ENCODE measurements around the gene SP1. TPM values are rescaled to one million over a fixed set of nuclear protein-coding genes. Genes with fewer than 3 reads are reported as not detected.
"Not testable (repeated sequence)": the region's sequence is repeated elsewhere in the genome, so short reads cannot be mapped to it uniquely, and the experiment has no call there.

Gene SP1
- total RNA-seq, 1 experiment from 2014 or later = 83.3 TPM

GRCh38 chr12:53399896-53400295 is 19.9 kb downstream of the SP1 start:
- peaks cover 66% of the 10 kb centered on the region for H3K36me3 Mint-ChIP-seq (ENCODE audit: insufficient read depth, unreplicated experiment)
- H3K4me3 Mint-ChIP-seq (ENCODE audit: unreplicated experiment) = no peak overlapping the region
- Histone ChIP-seq H3K9me3 (no peaks in the 10 kb centered on the region), H3K27me3 (replicated peaks; ENCODE audit: control insufficient read depth, insufficient read depth, low read length) (no peaks in the 10 kb centered on the region), H3K36me3 (ENCODE audit: control insufficient read depth, insufficient read depth, low read length) (no peaks in the 10 kb centered on the region), H3K4me3 (ENCODE audit: low read depth, low read length) (no peak overlapping the region), H3K4me1 (no peaks in the 10 kb centered on the region)
- no peaks in the 10 kb centered on the region for H3K9me3 Mint-ChIP-seq (ENCODE audit: unreplicated experiment)
- intact Hi-C loops (cut with micrococcal nuclease; ENCODE audit: unreplicated experiment) = no loop called here
- ChIA-PET CTCF (no interaction called here), POLR2A (no interaction called here)
- no TSS peak for BruUV-seq (replicated peaks)
- H3K27me3 Mint-ChIP-seq (ENCODE audit: insufficient read depth, unreplicated experiment) = no peaks in the 10 kb centered on the region
- no peak for TF ChIP-seq CTCF (IDR thresholded peaks at IDR 0.05; ENCODE audit: insufficient read depth in 1 of 2, low read depth in 1 of 2, low read length in 1 of 2, severe bottlenecking in 1 of 2, unreplicated experiment in 1 of 2)
- H3K27ac Mint-ChIP-seq (ENCODE audit: unreplicated experiment) = no peak overlapping the region
- DNase-seq = no peak
- no peaks in the 10 kb centered on the region for H3K4me1 Mint-ChIP-seq (ENCODE audit: low read depth, unreplicated experiment)

GRCh38 chr12:53402351-53402750 is 22.4 kb downstream of the SP1 start:
- H3K9me3 Mint-ChIP-seq (ENCODE audit: unreplicated experiment); H3K4me3 Mint-ChIP-seq (ENCODE audit: unreplicated experiment); H3K4me3 ChIP-seq (ENCODE audit: low read depth, low read length); BruUV-seq (replicated peaks); DNase-seq; H3K27ac Mint-ChIP-seq (ENCODE audit: unreplicated experiment); H3K4me1 ChIP-seq; H3K27me3 ChIP-seq (replicated peaks; ENCODE audit: control insufficient read depth, insufficient read depth, low read length); POLR2A ChIA-PET; CTCF ChIA-PET; intact Hi-C loops (cut with micrococcal nuclease; ENCODE audit: unreplicated experiment); H3K27me3 Mint-ChIP-seq (ENCODE audit: insufficient read depth, unreplicated experiment); H3K36me3 ChIP-seq (ENCODE audit: control insufficient read depth, insufficient read depth, low read length); H3K4me1 Mint-ChIP-seq (ENCODE audit: low read depth, unreplicated experiment); H3K9me3 ChIP-seq: not testable (repeated sequence)
- H3K36me3 Mint-ChIP-seq (ENCODE audit: insufficient read depth, unreplicated experiment) = peaks cover 74% of the 10 kb centered on the region

GRCh38 chr12:53402871-53403270 is 22.9 kb downstream of the SP1 start:
- POLR2A ChIA-PET = no interaction called here
- CTCF ChIA-PET = no interaction called here
- H3K27me3 ChIP-seq (replicated peaks; ENCODE audit: control insufficient read depth, insufficient read depth, low read length) = no peaks in the 10 kb centered on the region
- no peak for TF ChIP-seq CTCF (IDR thresholded peaks at IDR 0.05; ENCODE audit: insufficient read depth in 1 of 2, low read depth in 1 of 2, low read length in 1 of 2, severe bottlenecking in 1 of 2, unreplicated experiment in 1 of 2)
- no peak for DNase-seq
- Mint-ChIP-seq H3K9me3 (ENCODE audit: unreplicated experiment) (no peaks in the 10 kb centered on the region), H3K4me3 (ENCODE audit: unreplicated experiment) (no peak overlapping the region), H3K27me3 (ENCODE audit: insufficient read depth, unreplicated experiment) (no peaks in the 10 kb centered on the region), H3K27ac (ENCODE audit: unreplicated experiment) (no peak overlapping the region), H3K36me3 (ENCODE audit: insufficient read depth, unreplicated experiment) (peaks cover 69% of the 10 kb centered on the region), H3K4me1 (ENCODE audit: low read depth, unreplicated experiment) (no peaks in the 10 kb centered on the region)
- H3K4me1 ChIP-seq = no peaks in the 10 kb centered on the region
- BruUV-seq (replicated peaks) = no TSS peak
- no peaks in the 10 kb centered on the region for H3K9me3 ChIP-seq
- intact Hi-C loops (cut with micrococcal nuclease; ENCODE audit: unreplicated experiment) = no loop called here
- H3K4me3 ChIP-seq (ENCODE audit: low read depth, low read length) = no peak overlapping the region
- no peaks in the 10 kb centered on the region for H3K36me3 ChIP-seq (ENCODE audit: control insufficient read depth, insufficient read depth, low read length)

GRCh38 chr12:53410951-53411350 is 31.0 kb downstream of the SP1 start:
- H3K4me3 Mint-ChIP-seq (ENCODE audit: unreplicated experiment) = no peak overlapping the region
- no peak overlapping the region for H3K27ac Mint-ChIP-seq (ENCODE audit: unreplicated experiment)
- H3K36me3 Mint-ChIP-seq (ENCODE audit: insufficient read depth, unreplicated experiment) = peaks cover 49% of the 10 kb centered on the region
- DNase-seq = no peak
- CTCF ChIA-PET = interaction anchor here (0.8 to 1.5 kb wide), 2 partner anchors 10 kb away, joined by 3 to 7 read pairs; no protein-coding TSS in a partner anchor
- POLR2A ChIA-PET = interaction anchor here (0.5 kb wide), 1 partner anchor 19 kb away, joined by 6 read pairs; no protein-coding TSS in a partner anchor
- peaks cover 4% of the 10 kb centered on the region; the same call in 1 of the 2 replicates for H3K4me1 ChIP-seq
- intact Hi-C loops (cut with micrococcal nuclease; ENCODE audit: unreplicated experiment) = no loop called here
- H3K4me3 ChIP-seq (ENCODE audit: low read depth, low read length) = no peak overlapping the region
- no peaks in the 10 kb centered on the region for H3K27me3 Mint-ChIP-seq (ENCODE audit: insufficient read depth, unreplicated experiment)
- no TSS peak for BruUV-seq (replicated peaks)
- no peaks in the 10 kb centered on the region for H3K9me3 Mint-ChIP-seq (ENCODE audit: unreplicated experiment)
- H3K4me1 Mint-ChIP-seq (ENCODE audit: low read depth, unreplicated experiment) = peaks cover 6% of the 10 kb centered on the region
- no peaks in the 10 kb centered on the region for H3K27me3 ChIP-seq (replicated peaks; ENCODE audit: control insufficient read depth, insufficient read depth, low read length)
- no peak for TF ChIP-seq CTCF (IDR thresholded peaks at IDR 0.05; ENCODE audit: insufficient read depth in 1 of 2, low read depth in 1 of 2, low read length in 1 of 2, severe bottlenecking in 1 of 2, unreplicated experiment in 1 of 2)
- no peaks in the 10 kb centered on the region; the same call in 1 of the 2 replicates for H3K36me3 ChIP-seq (ENCODE audit: control insufficient read depth, insufficient read depth, low read length)
- H3K9me3 ChIP-seq = no peaks in the 10 kb centered on the region
